ENCODE results near the gene SNTG2.

The SNTG2 gene

GRCh38 chr2:926259-926793, 24.3 kb upstream of the SNTG2 start:
- in situ Hi-C loops (cut with MboI; ENCODE audit: low sequenced_read_pairs) = no loop called here

- in situ Hi-C loops (cut with MboI; ENCODE audit: low sequenced_read_pairs) = no loop called here
Measured at GRCh38 chr2:926896-927295, 23.8 kb upstream of the SNTG2 start.

GRCh38 chr2:929011-929735, 21.5 kb upstream of the SNTG2 start:
- in situ Hi-C loops (cut with MboI; ENCODE audit: low sequenced_read_pairs) = no loop called here

GRCh38 chr2:929925-930324, 20.7 kb upstream of the SNTG2 start:
- in situ Hi-C loops (cut with MboI; ENCODE audit: low sequenced_read_pairs) = no loop called here

- in situ Hi-C loops (cut with MboI; ENCODE audit: low sequenced_read_pairs) = no loop called here
Measured at GRCh38 chr2:930935-931334, 19.7 kb upstream of the SNTG2 start.

- in situ Hi-C loops (cut with MboI; ENCODE audit: low sequenced_read_pairs) = no loop called here
Measured at GRCh38 chr2:932320-933115, 18.1 kb upstream of the SNTG2 start.

GRCh38 chr2:933734-934295, 16.8 kb upstream of the SNTG2 start:
- in situ Hi-C loops (cut with MboI; ENCODE audit: low sequenced_read_pairs) = no loop called here

- in situ Hi-C loops (cut with MboI; ENCODE audit: low sequenced_read_pairs) = no loop called here
Measured at GRCh38 chr2:937530-937929, 13.1 kb upstream of the SNTG2 start.

- in situ Hi-C loops (cut with MboI; ENCODE audit: low sequenced_read_pairs) = no loop called here
Measured at GRCh38 chr2:938181-939005, 12.3 kb upstream of the SNTG2 start.

- in situ Hi-C loops (cut with MboI; ENCODE audit: low sequenced_read_pairs) = no loop called here
Measured at GRCh38 chr2:939936-940601, 10.6 kb upstream of the SNTG2 start.

GRCh38 chr2:941871-942270, 8.8 kb upstream of the SNTG2 start:
- in situ Hi-C loops (cut with MboI; ENCODE audit: low sequenced_read_pairs) = no loop called here

- in situ Hi-C loops (cut with MboI; ENCODE audit: low sequenced_read_pairs) = no loop called here
Measured at GRCh38 chr2:942775-943460, 7.7 kb upstream of the SNTG2 start.

- in situ Hi-C loops (cut with MboI; ENCODE audit: low sequenced_read_pairs) = no loop called here
Measured at GRCh38 chr2:943461-943797, 7.2 kb upstream of the SNTG2 start.

- in situ Hi-C loops (cut with MboI; ENCODE audit: low sequenced_read_pairs) = no loop called here
Measured at GRCh38 chr2:943821-944220, 6.8 kb upstream of the SNTG2 start.

GRCh38 chr2:944693-945092, 6.0 kb upstream of the SNTG2 start:
- in situ Hi-C loops (cut with MboI; ENCODE audit: low sequenced_read_pairs) = no loop called here

GRCh38 chr2:945104-945503, 5.5 kb upstream of the SNTG2 start:
- in situ Hi-C loops (cut with MboI; ENCODE audit: low sequenced_read_pairs) = no loop called here

- in situ Hi-C loops (cut with MboI; ENCODE audit: low sequenced_read_pairs) = no loop called here
Measured at GRCh38 chr2:946073-946948, 4.3 kb upstream of the SNTG2 start.

GRCh38 chr2:949384-950079, 1.1 kb upstream of the SNTG2 start:
- in situ Hi-C loops (cut with MboI; ENCODE audit: low sequenced_read_pairs) = no loop called here
